WTC11 (cell line): ENCODE data around the gene NTF3. TPM values are rescaled to one million over a fixed set of nuclear protein-coding genes. Genes with fewer than 3 reads are reported as not detected.

ENCODE experiments used
- ATAC-seq: fragments of 200-7000 bp; cut with Tn5 transposase; 2 replicates; pipeline ENCODE4 v1.10.0; 2021; ENCODE audit warnings: mild to moderate bottlenecking, moderate library complexity
- CTCF ChIA-PET: fragments of 300-600 bp; sonication (Branson Sonifier 250); formaldehyde crosslinking; loops from one replicate; lab custom pipeline; 2021; ENCODE audit warnings: antibody characterized with exemption; lab: Charles Lee
- POLR2A ChIA-PET: fragments of 350-600 bp; sonication (Branson Sonifier 250); formaldehyde crosslinking; loops from one replicate; lab custom pipeline; 2021; ENCODE audit warnings: antibody characterized with exemption; lab: Charles Lee
- DNase-seq: peaks from one replicate; pipeline ENCODE4 v3.0.0; 2021; ENCODE audit warnings: low spot score
- H3K27ac Mint-ChIP-seq: 2 replicates; pipeline ENCODE4 v1.8.0; 2021; ENCODE audit warnings: mixed read lengths
- H3K27me3 Mint-ChIP-seq: 2 replicates; pipeline ENCODE4 v1.8.0; 2021; ENCODE audit warnings: low read depth, mild to moderate bottlenecking, moderate library complexity, mixed read lengths
- H3K36me3 Mint-ChIP-seq: 2 replicates; pipeline ENCODE4 v1.8.0; 2021; ENCODE audit warnings: mixed read lengths
- H3K4me1 Mint-ChIP-seq: 2 replicates; pipeline ENCODE4 v1.8.0; 2022; ENCODE audit warnings: mixed read lengths
- H3K4me3 Mint-ChIP-seq: 2 replicates; pipeline ENCODE4 v1.8.0; 2021; ENCODE audit warnings: mild to moderate bottlenecking, moderate library complexity, mixed read lengths
- H3K9me3 Mint-ChIP-seq: 2 replicates; pipeline ENCODE4 v1.8.0; 2021; ENCODE audit warnings: mixed read lengths
- ARID4B ChIP-seq: sonication (generic); formaldehyde crosslinking; IDR thresholded peaks from 2 replicates; pipeline ENCODE4 v1.8.0; 2023; ENCODE audit warnings: missing genetic modification reagents, mild to moderate bottlenecking, borderline replicate concordance
- E2F1 ChIP-seq: sonication (generic); formaldehyde crosslinking; IDR thresholded peaks from 2 replicates; pipeline ENCODE4 v1.8.0; 2022; ENCODE audit warnings: mild to moderate bottlenecking, missing genetic modification reagents
- E2F5 ChIP-seq: sonication (generic); formaldehyde crosslinking; IDR thresholded peaks from 2 replicates; pipeline ENCODE4 v1.8.1; 2022; ENCODE audit warnings: mild to moderate bottlenecking, moderate library complexity, missing genetic modification reagents
- ELF4 ChIP-seq: sonication (generic); formaldehyde crosslinking; IDR thresholded peaks from 2 replicates; pipeline ENCODE4 v1.8.1; 2022; ENCODE audit warnings: low read depth, mild to moderate bottlenecking, moderate library complexity, missing genetic modification reagents
- NFYB ChIP-seq: sonication (generic); formaldehyde crosslinking; conservative IDR thresholded peaks from 2 replicates; pipeline ENCODE4 v1.8.0; 2022; ENCODE audit warnings: low read depth, missing genetic modification reagents
- OVOL2 ChIP-seq: fragments of 250-450 bp; sonication (Bioruptor Pico); IDR thresholded peaks from 2 replicates; pipeline ENCODE4 v1.9.0; 2021; ENCODE audit warnings: mild to moderate bottlenecking, borderline replicate concordance
- RELA ChIP-seq: sonication (generic); formaldehyde crosslinking; IDR thresholded peaks from 2 replicates; pipeline ENCODE4 v1.8.1; 2022; ENCODE audit warnings: missing genetic modification reagents, mild to moderate bottlenecking, borderline replicate concordance
- RORB ChIP-seq: fragments of 250-450 bp; sonication (Bioruptor Pico); IDR thresholded peaks from 2 replicates; pipeline ENCODE4 v1.9.0; 2021; ENCODE audit warnings: mild to moderate bottlenecking
- SMAD3 ChIP-seq: sonication (generic); formaldehyde crosslinking; IDR thresholded peaks from 2 replicates; pipeline ENCODE4 v1.8.0; 2022; ENCODE audit warnings: missing genetic modification reagents, mild to moderate bottlenecking, borderline replicate concordance
- ZNF219 ChIP-seq: sonication (generic); formaldehyde crosslinking; IDR thresholded peaks from 2 replicates; pipeline ENCODE4 v1.8.0; 2023; ENCODE audit warnings: missing genetic modification reagents, mild to moderate bottlenecking, borderline replicate concordance
- total RNA-seq: library from RNA; stranded (reverse); gene quantifications from 3 replicates; pipeline ENCODE4 v1.2.3, GENCODE V29; 2021
- TF ChIP-seq, protein P1 (sequence below): sonication (generic); formaldehyde crosslinking; conservative IDR thresholded peaks from 2 replicates; pipeline ENCODE4 v1.8.1; 2022; ENCODE audit warnings: mild to moderate bottlenecking, missing genetic modification reagents
- TF ChIP-seq, protein P2 (sequence below): sonication (generic); formaldehyde crosslinking; IDR thresholded peaks from 2 replicates; pipeline ENCODE4 v1.8.1; 2023; ENCODE audit warnings: mild to moderate bottlenecking, missing genetic modification reagents, moderate library complexity

The NTF3 gene
- total RNA-seq, 1 experiment from 2014 or later = 1.3 TPM

DNA sequence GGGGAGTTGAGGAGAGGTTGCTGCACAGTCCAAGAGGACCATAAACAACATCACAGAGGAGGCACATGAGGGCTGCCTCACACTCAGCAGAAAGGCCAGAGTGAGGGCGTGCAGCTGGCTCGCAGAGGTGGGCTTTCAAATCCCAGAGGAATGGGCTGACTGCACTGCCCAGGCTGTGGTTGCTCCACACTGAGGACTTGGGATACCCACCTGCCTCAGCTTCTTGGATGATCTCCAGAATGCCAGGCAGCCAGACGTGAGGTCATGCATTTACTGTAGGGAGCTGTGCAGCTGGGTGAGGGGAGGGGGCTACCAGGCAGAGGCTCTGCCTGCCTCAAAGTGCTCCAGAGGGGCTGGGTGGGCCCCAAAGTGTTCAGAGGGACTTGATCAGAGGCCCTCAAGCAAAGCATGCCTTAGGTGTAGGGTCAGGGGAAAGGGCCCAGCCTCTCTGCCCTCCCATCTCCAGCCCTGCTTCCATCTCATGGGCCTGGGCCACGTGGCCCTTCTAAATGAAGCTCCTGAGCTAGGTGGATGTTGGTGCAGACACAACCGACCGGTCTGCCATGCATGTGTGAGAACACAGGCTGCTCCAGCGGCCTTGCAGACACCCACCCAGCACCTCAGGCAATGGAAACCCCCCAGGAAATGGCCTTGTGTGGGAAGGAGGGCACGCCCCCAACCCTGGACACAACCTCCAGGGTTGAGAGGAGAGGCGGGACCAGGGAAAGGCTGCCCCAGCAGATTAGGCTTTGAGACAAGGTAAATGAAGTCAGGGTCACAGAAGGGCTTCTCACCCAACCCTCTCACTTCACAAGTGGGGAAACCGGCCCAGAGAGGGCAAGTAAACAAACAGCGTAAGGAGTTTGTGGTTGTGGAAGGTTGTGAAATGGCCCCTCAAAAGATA lies 90.8 kb downstream of the NTF3 start (continued):
- no peak for TF ChIP-seq ARID4B (CRISPR knock-in tag)
- no peak for TF ChIP-seq RORB
- no peak for TF ChIP-seq OVOL2

GRCh38 chr12:5523396-5524115 lies 91.6 kb downstream of the NTF3 start:
- no peaks in the 10 kb centered on the region for H3K9me3 Mint-ChIP-seq
- peaks cover 6% of the 10 kb centered on the region for H3K4me1 Mint-ChIP-seq
- no peak overlapping the region for H3K27ac Mint-ChIP-seq
- ATAC-seq (no peak), DNase-seq (no peak)
- TF ChIP-seq, protein P1, sequence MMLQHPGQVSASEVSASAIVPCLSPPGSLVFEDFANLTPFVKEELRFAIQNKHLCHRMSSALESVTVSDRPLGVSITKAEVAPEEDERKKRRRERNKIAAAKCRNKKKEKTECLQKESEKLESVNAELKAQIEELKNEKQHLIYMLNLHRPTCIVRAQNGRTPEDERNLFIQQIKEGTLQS (CRISPR knock-in tag) = no peak
- no peak for TF ChIP-seq SMAD3
- no peak for TF ChIP-seq RORB
- no peaks in the 10 kb centered on the region for H3K36me3 Mint-ChIP-seq
- POLR2A ChIA-PET = no interaction called here
- no peaks in the 10 kb centered on the region; the same call in 1 of the 2 replicates for H3K27me3 Mint-ChIP-seq
- CTCF ChIA-PET = no interaction called here
- no peak overlapping the region for H3K4me3 Mint-ChIP-seq

DNA sequence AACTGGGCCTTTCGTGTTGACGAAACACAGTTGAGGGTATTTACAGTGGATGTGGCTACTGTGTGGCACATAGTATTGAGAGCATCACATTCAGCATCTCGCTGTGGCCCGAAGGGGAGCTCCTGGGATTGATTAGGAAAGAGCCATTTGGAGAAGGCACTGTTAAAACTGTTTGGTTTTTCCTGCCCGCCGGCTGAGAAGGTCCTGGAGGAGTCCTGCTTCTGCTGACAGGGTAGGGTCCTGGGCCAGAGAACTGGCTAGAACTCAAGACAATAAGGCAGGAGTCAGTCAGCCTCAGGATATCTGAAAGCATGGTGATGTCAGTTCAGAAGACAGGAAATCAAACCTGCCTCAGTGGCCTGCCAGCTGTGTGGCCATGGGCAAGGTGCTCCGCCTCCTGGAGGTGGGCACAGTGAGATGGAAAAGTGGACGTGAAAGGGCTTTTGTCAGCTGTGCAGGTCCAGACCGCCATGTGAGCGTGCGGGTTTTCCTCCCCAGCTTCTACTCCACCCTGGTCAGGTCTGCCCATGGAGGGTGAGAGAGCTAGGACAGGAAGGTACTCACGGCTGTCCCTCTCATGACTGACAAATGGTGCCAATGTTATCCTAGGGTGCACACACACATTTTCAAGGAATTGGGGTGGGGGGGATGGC lies 92.3 kb downstream of the NTF3 start:
- CTCF ChIA-PET = no interaction called here
- no peak for TF ChIP-seq E2F1 (CRISPR knock-in tag)
- TF ChIP-seq ZNF219 (CRISPR knock-in tag) = no peak
- TF ChIP-seq NFYB = no peak
- no peak for TF ChIP-seq ELF4 (CRISPR knock-in tag)
- TF ChIP-seq RELA (CRISPR knock-in tag) = no peak
- TF ChIP-seq E2F5 (CRISPR knock-in tag) = no peak
- TF ChIP-seq, protein P2, sequence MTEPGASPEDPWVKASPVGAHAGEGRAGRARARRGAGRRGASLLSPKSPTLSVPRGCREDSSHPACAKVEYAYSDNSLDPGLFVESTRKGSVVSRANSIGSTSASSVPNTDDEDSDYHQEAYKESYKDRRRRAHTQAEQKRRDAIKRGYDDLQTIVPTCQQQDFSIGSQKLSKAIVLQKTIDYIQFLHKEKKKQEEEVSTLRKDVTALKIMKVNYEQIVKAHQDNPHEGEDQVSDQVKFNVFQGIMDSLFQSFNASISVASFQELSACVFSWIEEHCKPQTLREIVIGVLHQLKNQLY = no peak
- DNase-seq (no peak), ATAC-seq (no peak)
- H3K4me1 Mint-ChIP-seq = no peaks in the 10 kb centered on the region
- H3K27me3 Mint-ChIP-seq = no peaks in the 10 kb centered on the region; the same call in 1 of the 2 replicates
- no peaks in the 10 kb centered on the region for H3K36me3 Mint-ChIP-seq
- POLR2A ChIA-PET = no interaction called here
- no peak overlapping the region for H3K27ac Mint-ChIP-seq
- H3K4me3 Mint-ChIP-seq = no peak overlapping the region
- H3K9me3 Mint-ChIP-seq = no peaks in the 10 kb centered on the region
